C4-2B (cell line): ENCODE measurements around the gene IQGAP2.

Experiments used
- ZFX ChIP-seq: fragments of 450-650 bp; IDR thresholded peaks from 2 replicates; pipeline ENCODE4 v1.6.1; 2017
- TF ChIP-seq, protein P1 (sequence below): fragments of 450-650 bp; conservative IDR thresholded peaks from 2 replicates; pipeline ENCODE4 v1.5.1; 2017; ENCODE audit warnings: mild to moderate bottlenecking

DNA sequence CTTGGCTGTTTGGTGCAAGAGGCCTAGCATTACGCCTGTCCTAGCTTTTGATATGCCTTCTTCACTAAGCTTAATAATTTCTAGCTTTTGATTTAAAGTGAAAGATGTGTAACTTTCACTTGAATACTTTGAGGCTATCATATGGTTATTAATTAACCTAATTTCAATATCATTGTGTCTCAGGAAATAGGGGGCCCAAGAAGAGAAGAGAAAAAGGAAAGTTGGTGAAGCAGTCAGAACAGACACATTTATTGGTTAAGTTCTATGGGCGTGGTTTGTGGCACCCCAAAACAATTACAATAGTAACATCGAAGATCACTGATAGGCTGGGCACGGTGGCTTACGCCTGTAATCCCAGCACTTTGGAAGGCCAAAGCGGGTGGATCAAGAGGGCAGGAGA is 261.0 kb downstream of the IQGAP2 start:
- TF ChIP-seq, protein P1, sequence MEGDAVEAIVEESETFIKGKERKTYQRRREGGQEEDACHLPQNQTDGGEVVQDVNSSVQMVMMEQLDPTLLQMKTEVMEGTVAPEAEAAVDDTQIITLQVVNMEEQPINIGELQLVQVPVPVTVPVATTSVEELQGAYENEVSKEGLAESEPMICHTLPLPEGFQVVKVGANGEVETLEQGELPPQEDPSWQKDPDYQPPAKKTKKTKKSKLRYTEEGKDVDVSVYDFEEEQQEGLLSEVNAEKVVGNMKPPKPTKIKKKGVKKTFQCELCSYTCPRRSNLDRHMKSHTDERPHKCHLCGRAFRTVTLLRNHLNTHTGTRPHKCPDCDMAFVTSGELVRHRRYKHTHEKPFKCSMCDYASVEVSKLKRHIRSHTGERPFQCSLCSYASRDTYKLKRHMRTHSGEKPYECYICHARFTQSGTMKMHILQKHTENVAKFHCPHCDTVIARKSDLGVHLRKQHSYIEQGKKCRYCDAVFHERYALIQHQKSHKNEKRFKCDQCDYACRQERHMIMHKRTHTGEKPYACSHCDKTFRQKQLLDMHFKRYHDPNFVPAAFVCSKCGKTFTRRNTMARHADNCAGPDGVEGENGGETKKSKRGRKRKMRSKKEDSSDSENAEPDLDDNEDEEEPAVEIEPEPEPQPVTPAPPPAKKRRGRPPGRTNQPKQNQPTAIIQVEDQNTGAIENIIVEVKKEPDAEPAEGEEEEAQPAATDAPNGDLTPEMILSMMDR, result no peak
- no peak for TF ChIP-seq ZFX
